GM19240 (cell line): ENCODE measurements around the gene CDC14B.

ENCODE experiments used
- DNase-seq: peaks from one replicate; pipeline ENCODE4 v3.0.0; 2011; ENCODE audit warnings: low spot score; ENCODE audit not compliant: insufficient read length

CDC14B gene

DNA sequence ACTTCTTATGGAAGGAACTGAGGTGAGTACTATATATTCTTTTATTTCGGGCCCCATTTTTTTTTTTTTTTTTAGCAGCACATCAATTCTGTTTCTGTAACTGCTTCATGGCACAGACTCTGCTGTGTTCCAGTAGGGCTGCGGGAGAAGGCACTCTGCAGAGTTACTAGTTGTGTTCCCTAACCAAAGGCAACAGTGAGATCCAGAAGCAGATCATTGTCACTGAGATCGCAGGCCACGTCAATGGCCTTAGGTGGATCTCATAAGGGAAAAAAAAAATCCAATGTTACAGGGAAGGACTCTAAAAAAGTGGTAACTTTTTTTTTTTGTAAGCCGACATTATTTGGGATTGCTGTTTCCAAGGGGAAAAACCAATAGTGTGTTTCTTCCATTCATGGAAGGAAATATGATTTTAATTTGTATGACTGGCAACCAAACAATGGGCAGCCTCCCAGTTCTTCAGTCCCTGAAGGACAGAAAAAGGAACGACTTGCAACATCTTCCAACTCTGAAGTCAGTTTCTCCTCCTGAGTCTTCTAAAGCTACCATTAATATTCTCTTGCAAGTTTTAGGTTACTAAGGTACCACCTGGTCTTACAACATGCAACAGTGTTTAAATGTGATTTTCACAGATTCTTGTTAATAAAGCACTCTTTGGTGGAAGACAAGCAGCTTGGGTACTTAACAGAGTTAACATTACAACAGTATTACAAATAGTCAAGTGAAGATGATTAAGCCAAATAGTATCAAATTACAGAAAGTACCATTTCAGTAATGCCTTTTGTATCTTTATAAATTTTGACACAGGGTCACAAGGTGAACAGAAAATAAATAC is 116.9 kb downstream of the CDC14B start:
- DNase-seq: no peak

DNA sequence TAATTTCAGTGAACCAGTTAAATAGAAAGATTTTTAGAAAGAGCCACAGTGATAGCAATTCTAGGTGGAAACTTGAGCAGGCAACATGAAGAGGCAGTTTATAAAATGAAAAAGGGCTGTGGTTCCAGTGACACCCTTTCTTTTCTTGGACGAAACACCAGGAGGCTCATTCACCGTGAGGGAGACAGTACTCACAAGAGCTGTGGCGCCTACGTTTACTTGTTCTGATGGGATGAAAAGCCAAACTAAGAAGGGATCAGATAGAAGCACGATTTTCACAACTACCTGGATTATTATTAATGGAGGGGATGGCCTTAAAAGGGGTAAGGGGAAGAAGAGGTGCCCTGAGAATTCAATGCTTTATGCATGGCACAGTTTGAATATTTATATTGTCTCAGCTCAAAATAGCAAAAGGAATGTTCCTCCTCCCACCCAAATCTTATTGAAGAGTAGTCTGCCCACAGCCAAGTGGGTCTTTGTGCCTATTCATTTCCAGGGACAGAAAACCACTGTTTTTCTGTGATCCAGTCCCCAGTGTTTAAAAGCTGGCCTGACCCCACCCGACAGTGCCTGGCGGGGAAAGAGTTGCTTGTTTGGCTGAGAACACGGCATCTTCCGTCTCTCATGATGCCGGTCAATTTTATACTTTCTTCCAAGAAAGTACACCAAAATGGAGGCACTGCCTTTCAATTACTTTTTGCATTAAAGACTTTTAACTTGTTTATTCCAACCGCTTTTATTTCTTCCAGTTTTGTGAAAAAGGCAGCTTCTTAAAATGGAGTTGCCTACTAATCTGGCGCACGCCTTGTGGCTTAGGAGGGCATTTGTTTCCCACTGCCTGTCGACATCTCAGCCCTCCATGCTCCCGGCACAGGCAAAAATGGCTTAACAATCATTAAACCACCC is 117.8 kb downstream of the CDC14B start:
- no peak for DNase-seq

DNA sequence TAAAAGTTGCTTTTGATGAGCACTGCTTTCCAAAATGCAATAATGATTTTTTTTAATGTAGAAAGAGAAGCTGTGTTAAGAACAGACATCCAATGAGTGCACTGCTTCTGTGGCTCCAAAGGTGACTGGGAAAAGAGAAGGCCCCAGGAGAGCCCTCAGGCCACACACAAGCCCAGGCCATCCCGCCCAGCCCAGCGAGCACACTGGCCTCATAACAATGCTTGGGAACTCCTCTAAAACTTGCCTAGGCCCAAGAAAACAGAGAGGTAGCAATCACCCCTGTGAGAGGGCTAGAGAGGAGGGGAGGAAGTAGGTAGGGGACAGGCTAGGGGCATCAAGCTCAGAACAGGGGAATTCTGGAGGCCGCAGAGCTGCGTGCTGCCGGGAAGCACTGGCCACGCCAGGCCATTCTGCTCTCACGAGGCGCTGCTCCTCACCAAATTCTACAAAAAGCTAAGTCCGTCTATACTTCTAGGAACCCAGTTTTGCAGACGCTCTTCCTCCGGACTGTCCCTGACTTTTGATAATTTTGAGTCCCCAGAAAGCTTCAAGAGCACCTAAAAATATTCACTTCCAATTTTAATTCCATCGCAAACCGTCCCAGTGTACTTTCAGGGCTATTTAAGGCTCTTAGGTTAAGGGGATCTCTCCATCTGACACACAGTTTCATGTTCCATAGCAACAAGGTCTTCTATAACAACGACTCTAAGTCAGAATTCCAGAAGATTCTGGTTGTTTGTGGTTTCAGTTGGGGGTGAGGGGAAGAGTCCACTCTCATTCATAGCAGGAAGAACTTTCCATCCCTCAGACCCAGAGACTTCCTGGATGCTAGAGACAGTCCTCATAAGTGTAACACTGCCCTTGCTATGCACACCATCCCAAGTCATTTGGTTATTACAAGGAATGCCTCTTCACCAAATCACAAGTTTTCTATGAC is 118.7 kb downstream of the CDC14B start:
- no peak for DNase-seq

DNA sequence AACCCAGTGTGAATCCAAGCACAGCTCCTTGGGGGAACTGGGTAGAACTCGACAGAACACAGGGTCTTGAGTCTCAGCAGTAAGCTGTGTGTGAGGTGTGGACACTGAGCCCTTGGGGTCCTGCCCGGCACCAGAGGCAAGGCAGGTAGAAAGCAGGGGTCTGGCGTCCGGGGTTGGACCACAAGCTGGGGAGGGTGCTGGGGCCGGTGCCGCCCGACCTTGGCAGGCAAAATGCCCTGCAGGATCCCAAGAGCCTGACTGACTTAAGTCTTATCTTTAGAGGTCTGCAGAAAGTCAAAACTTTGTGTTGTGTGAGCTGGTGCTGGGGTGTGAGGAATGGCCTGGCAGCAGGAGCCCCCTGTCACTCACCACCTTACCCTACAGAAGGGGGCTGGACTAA is 120.4 kb downstream of the CDC14B start:
- DNase-seq: no peak

DNA sequence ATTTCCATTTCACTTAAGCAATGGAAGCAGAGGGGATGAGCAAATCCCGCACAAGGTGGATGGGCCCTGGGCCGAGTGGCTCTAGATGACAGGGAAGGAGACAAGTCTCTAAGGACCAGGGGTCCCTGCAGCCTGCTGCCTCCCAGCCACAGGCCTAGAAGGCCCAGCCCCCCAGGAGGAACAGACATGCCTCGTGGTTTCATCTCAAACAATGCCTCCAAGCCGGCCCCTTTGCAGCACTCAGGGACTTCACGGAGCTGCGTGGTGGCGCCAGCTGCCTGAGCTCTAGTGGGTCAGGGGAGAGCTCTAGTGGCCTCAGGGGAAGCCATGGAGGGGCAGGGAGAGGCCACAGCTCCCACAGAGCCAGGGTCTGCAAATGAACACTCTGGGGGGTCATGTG is 120.8 kb downstream of the CDC14B start:
- DNase-seq: no peak

DNA sequence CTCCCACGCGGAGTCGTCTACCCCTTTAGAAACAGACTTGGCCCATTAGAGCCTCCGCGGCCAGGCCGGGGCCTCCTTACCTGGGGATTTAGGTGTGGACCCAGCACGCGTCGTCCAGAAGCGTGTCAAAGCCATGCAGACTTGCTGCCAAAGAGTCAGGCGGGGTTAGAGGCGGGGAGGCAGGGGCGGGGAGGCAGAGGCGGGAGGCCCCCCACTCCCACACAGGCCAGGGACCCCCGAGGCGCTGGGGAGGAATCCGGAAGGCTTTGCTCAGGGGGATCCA is 122.6 kb downstream of the CDC14B start:
- DNase-seq: no peak

DNA sequence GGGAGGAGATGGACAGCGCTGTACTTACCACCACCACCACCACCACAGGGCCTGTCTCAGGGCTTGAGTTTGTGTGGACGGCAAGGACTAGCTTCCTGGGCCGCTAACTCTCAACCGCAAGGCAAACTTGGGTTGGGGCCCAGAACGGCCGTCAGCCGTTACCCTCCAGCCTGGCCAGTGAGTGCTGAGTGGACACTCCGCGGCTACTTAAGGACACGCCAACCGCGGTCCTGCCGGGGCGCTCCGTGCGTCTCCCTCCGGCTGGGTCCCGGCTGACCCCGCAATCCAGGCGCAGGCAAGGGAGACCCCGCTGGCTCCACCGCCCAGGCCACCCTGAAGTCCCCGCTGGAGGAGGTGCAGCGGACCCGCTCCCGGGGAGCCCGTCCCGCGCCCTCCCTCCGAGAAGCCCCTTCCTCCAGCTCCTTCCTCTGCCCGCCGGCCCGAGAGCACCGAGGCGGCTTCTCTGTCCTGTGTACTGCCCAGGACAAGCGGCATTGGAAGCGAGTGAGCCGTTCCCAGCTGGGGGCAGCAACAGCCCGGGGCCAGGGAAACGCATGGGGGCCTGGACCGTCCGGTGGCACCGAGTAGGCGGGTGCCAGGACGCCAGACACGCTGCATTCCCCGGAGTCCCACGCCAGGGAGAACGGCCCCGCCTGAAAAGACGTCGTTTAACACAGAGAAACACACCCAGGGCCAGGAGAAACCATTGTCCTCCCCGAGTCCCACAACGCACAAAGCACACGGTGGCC is 123.1 kb downstream of the CDC14B start:
- no peak for DNase-seq

DNA sequence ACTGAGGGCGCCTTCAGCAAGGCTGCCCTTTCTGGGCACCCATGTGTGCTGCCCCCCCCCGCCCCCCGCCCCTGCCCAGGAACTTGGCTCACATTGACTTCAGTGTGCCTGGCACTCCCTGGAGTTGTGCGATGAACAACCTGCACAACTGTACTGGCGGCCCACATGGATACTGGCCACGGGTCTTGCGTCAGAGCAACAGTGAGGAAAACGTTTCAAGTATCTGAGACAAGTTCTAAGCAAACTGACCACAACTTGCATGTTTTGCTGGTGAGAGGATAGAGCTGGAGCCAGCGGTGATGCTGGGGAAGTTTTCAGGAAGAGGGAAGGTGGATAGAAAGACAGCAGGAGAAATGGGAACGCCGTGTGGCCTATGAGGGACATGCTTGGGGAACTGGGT is 124.3 kb downstream of the CDC14B start:
- DNase-seq: no peak

DNA sequence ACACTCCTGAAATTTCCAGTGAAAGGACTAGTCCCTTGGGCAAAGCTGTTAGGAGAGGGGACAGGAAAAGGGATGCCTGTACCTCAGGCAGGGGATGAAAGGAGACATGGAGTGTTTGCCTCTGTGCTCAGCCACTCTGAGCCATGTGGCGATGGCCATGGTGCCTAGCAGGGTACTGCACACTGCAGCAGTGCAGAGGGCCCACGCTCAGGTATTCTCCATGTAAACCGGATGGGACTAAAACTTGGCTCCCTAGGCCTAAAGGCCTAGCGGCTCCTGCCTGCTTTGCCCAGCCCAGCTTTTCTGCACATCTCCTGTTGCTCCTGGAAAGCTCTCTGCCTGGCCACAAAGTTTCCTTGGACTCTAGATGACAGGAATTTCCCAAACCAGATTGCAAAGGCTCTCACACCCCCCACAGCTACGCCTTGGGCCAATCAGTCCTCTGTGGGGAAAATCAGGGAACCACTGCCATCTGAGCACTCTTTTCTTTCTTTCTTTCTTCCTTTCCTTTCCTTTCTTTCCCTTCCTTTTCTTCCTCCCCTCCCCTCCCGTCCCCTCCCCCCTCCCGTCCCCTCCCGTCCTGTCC is 125.3 kb downstream of the CDC14B start:
- DNase-seq: no peak

DNA sequence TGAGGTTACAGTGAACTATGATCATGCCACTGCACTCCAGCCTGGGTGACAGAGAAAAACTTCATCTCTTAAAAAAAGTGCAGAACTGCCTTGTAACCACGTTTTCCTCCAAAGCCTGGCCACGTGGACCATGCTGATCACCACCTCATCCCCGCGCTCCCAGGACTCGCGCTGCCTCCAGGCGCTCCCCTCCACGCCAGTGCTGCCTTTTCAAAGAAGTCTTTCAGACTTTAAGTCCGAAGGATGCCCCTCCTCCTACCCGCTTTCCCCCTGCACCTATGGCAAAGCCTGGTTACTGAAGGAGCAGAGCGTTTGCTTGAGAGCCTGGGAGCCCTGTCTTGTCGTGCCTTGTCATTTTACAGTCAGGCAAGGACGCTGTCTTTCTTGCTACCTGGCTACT is 125.9 kb downstream of the CDC14B start:
- DNase-seq: no peak

DNA sequence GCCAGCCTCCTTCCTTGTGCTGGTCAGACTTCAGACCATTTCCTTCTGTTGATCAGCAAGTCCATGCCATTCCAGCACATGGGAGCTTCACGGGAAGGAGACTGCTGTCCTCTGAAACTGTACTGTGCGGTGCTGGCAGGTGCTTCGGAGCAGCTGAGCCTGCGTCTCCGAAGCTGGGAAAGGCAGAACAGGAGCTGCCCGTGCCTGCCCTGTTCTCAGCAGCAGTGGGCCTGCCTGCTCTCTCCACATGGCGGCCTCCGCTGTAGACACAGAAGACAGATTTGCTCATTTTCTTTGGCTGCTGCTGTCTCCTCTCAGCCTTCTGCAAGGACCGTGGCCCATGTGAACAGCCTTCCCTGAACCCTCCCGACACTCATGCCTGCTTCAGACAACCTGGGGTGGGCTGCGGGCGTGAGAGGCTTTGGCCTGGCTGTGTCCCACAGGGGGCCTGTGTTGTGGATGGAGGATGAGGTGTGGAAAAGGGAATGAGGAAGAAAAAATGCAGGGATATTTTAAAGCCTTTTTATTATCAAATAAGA is 126.6 kb downstream of the CDC14B start:
- no peak for DNase-seq

DNA sequence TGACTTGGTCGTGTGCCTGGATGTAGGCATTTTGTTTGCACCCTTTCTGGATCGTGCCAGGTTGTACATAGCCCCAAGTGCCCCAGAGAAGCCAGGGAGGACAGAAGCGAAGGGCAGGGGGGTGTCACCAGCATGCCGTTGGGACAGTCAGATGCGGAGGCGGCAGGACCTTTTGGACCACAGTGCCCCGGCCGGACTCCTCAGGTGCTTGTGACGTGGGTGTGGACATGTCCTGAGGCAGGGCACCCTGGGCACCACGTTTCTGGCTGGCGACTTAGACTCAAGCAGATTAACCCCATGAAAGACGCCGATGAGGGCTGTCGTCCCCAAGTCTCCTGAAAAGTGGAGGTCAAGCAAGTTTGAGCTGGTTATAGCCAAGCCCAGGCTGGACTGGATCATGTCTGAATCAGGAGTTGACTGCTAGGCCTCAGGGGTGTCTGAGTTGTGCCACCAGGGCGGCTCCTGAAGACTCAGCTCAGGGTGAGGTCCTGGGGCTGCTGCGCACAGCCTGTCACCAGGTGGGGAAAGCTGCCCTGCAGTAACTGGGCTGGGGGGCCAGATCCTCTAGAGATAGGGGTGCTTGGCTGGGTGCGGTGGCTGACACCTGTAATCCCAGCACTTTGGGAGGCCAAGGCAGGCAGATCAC is 127.6 kb downstream of the CDC14B start:
- no peak for DNase-seq

DNA sequence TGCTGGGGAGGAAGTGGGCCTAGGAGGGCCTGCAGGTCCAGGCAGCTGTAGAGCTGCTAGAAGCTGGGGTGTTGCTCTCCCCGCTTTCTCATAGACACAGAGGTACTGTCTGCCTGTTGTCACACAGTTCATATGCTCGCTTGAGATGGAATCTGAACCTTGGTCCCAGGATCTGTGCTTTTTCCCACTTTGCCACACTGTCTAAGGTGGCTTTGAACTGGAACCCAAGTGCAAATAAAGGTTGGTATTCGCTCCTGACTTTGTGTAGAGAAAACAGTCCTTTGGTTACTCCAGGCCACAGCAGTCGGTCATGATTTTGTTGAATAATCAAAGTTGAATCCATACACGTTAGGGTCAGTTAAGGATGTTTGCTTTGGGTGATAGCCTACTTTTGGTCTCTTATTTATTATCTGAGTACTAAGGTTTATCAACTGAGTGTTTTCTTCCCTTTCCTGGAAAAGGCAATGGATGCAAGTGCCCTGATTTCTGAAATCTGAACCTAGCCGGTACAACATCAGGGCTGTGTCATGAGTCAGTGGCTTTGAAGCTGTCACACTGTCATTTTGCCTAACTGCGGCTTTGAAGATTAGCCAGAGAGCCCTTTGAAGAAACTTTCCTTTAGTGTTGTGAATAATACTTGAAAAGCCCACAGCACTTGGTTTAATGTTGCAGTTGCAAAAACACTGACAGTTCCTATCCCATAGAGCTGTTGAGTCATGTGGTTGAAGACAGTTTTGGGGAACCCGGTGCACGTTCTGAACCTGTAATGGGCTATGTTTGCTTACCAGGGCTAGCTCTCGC is 128.4 kb downstream of the CDC14B start:
- DNase-seq: no peak

DNA sequence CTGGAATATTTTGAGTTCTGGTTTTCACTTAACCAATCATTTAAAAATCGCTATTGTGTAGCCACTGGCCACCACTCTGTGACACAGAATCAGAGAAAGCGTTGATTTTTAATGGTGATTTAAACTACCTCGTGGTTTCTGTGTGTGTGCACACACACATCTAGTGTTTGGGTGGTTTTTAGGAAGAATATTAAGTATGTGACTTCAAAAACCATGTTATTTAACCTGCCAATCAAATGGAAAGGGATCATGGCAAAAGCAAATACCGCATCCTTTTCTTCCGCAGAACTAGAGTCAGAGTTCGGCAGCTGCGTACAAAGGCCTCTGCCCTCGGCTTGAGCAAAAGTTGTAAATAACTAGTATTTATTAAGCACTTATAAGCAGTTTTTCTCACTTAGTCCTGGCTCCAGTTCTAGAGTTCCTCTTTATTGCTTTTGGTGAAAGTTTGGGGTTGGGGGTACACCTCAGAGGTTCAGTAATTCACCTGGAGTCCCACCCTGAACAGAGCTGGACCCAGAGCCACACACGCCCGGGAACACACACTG is 129.0 kb downstream of the CDC14B start:
- no peak for DNase-seq

DNA sequence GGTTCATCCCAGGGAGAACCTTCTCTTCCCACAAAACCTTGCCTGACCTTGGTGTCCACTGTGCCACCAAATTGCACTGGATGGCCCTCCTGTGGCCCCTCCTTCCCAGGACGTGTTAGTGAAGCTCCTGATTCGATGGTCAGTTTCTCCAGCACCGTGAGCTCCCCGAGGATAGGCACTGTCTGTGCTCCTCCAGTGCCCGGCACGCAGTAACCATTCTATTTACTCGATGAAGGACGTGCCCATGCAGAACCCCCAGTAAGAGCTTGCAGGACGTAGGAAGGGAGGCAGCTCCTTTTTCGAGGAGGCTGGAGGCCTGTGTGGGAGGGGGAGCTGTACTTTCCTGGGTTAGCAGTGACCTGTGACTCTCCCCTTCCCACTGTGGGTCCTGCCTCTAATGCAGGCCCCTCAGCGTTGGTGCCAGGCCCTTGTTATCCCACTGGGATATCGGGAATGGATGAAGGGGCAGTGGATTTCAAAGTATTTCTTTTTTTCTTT is 130.1 kb downstream of the CDC14B start:
- no peak for DNase-seq

DNA sequence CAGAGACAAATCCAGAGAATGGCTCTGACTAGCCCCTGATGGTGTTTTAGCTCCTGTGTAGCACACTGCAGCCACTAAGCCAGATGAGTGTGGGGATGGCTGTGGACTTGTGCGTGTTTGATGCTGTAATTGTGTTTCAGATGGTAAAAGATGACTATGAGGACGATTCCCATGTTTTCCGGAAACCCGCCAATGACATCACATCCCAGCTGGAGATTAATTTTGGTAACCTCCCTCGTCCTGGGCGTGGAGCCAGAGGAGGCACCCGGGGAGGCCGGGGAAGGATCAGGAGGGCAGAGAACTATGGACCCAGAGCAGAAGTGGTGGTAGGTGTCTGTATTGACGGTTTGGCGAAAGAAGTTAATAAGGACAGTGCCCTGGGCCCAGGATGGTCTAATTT is 131.7 kb downstream of the CDC14B start:
- no peak for DNase-seq

DNA sequence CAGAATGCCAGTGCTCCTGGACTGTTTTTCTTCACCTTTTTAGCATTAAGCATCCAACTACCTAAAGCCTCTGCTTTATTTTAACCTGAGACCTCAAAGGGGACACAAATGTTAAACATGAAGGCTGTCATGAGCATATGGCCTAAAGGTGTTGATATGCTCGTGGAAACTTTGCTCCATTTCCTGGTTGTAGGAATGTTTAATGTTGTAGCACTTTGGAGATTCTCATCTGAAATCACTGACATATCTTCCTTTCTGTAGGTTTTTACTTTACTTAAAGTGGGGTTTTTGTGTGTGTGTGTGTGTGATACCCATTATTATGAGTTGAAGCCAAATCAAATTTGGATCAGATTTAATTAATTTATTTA is 132.6 kb downstream of the CDC14B start:
- DNase-seq: no peak

DNA sequence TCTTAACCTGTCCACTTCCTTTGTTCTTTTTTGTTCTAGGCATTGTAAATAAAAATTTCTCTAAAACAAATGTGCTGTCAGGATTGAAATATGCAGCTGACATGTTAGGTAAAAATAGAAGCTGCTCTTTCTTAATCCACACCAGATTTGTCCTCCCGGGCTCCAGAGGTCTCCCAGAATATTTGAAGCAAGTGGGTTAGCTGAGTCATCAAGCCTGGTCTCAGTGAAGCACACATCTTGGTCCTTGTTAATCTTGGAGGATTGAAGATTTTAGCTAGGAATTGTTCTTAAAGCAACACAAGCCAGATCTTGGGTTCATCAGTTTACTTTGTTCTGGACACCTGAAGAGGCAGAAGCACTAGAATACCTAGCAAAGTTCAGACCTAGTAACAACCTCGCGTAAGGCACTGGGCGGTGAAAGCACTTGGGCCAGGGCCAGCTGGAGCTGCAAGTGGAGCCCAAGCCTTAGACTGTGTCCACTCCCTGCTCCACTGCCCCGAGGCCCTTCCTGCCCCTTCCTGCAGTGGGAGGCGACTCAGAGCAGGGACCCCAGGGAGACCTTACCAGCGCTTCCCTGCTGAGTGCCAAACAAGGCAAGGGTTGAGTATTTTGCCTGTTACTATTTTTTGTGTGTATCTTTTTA is 133.1 kb downstream of the CDC14B start:
- DNase-seq: no peak
